ENCODE results near the gene TMEM201. TPM values are rescaled to one million over a fixed set of nuclear protein-coding genes. Genes with fewer than 3 reads are reported as not detected.

TMEM201 gene
- total RNA-seq, 2 donors from 2014 or later = 5.1 to 18.1 TPM

DNA sequence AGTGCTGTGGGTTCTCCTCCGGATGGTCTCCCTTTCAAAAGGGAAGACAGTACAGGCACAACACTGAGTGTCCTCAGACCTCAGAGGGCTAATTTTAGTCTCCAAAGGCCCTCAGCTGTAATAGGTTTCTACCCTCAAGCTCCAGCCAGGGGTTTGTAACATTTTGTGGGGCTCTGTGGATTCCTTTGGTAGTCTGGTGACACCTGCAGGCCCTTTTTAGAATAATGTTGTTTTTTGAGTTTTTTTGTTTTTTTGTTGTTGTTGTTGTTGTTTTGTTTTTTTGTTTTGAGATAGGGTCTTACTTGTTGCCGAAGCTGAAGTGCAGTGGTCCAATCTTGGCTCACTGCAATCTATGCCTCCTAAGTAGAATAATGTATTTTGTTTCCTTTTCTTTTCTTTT lies 15.0 kb upstream of the TMEM201 start:
- H3K4me3 ChIP-seq = no peak overlapping the region
- H3K9me3 ChIP-seq = no peaks in the 10 kb centered on the region
- DNase-seq = no peak
- H3K36me3 ChIP-seq = no peaks in the 10 kb centered on the region
- TF ChIP-seq, protein P1, sequence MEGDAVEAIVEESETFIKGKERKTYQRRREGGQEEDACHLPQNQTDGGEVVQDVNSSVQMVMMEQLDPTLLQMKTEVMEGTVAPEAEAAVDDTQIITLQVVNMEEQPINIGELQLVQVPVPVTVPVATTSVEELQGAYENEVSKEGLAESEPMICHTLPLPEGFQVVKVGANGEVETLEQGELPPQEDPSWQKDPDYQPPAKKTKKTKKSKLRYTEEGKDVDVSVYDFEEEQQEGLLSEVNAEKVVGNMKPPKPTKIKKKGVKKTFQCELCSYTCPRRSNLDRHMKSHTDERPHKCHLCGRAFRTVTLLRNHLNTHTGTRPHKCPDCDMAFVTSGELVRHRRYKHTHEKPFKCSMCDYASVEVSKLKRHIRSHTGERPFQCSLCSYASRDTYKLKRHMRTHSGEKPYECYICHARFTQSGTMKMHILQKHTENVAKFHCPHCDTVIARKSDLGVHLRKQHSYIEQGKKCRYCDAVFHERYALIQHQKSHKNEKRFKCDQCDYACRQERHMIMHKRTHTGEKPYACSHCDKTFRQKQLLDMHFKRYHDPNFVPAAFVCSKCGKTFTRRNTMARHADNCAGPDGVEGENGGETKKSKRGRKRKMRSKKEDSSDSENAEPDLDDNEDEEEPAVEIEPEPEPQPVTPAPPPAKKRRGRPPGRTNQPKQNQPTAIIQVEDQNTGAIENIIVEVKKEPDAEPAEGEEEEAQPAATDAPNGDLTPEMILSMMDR (IDR thresholded peaks at IDR 0.05) = no peak
- no peak overlapping the region for H3K27ac ChIP-seq
- H3K4me1 ChIP-seq = no peaks in the 10 kb centered on the region
- no peaks in the 10 kb centered on the region for H3K27me3 ChIP-seq
- intact Hi-C loops (cut with DNase I) = loop anchor here (5.0 kb wide), 1 partner anchor 76 kb away; no protein-coding TSS in a partner anchor
- no peak overlapping the region for H3K9ac ChIP-seq (ENCODE audit: low read depth in 2 of 2, low read length in 2 of 2)

DNA sequence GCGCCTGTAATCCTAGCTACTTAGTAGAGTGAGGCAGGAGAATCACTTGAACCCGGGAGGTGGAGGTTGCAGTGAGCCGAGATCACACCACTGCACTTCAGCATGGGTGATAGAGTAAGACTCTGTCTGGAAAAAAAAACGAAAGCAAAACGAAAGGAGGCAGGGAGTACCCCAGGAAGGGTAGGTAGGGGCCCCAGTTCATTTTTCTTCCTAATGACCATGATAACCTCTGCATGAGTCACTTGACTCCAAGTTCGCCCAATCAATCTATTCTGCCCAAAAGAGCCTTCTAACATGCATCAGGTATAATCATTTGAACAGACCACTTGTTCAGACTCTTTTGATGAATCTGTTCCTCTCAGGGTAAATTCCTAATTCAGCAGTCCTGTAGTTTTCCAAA lies 13.2 kb upstream of the TMEM201 start:
- Histone ChIP-seq H3K9me3 (no peaks in the 10 kb centered on the region), H3K9ac (ENCODE audit: low read depth in 2 of 2, low read length in 2 of 2) (no peak overlapping the region), H3K4me1 (no peaks in the 10 kb centered on the region), H3K27ac (no peak overlapping the region), H3K4me3 (no peak overlapping the region), H3K36me3 (no peaks in the 10 kb centered on the region), H3K27me3 (no peaks in the 10 kb centered on the region)
- intact Hi-C loops (cut with DNase I) = no loop called here
- no peak for DNase-seq
- TF ChIP-seq, protein P1 (IDR thresholded peaks at IDR 0.05) = no peak

DNA sequence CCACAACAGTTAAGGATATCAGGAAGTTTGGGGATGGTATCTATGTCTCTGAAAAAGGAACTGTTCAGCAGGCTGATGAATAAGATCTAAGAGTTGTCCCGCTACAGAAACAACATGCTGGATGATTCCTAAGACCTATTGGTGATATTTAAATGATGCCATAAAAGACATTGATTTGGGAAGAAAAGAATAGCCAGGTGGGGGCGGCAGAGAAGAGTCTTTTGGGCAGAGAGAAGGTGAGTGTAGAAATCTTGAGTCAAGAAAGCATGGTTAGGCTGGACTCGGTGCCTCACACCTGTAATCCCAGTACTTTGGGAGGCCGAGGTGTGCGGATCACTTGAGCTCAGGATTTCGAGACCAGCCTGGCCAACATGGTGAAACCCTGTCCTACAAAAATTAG lies 11.8 kb upstream of the TMEM201 start:
- Histone ChIP-seq H3K36me3 (no peaks in the 10 kb centered on the region), H3K27ac (no peak overlapping the region), H3K4me3 (no peak overlapping the region), H3K27me3 (no peaks in the 10 kb centered on the region), H3K4me1 (no peaks in the 10 kb centered on the region), H3K9me3 (no peaks in the 10 kb centered on the region), H3K9ac (ENCODE audit: low read depth in 2 of 2, low read length in 2 of 2) (no peak overlapping the region)
- intact Hi-C loops (cut with DNase I) = no loop called here
- TF ChIP-seq, protein P1 (IDR thresholded peaks at IDR 0.05) = no peak
- no peak for DNase-seq

DNA sequence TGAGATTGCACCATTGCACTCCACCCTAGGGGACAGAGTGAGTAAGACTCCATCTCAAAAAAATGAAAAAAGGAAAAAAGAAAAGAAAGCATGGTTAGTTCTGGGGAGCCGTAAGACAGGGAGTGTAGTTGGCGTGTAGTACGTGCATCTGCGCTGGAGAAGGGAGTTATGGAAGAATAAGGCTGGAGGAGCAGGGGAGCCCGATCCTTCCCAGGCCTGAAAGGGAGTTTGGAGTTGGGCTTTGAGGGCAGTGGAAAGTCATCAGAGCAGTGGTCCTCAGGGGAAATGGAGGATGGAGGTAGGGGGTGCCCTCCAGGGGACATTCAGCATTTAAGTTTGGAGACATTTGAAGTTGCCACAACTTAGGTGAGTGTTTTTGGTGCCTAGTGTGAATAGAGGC lies 11.3 kb upstream of the TMEM201 start:
- no peaks in the 10 kb centered on the region for H3K4me1 ChIP-seq
- intact Hi-C loops (cut with DNase I) = no loop called here
- TF ChIP-seq, protein P1 (IDR thresholded peaks at IDR 0.05) = no peak
- H3K27ac ChIP-seq = no peak overlapping the region
- H3K4me3 ChIP-seq = no peak overlapping the region
- H3K9ac ChIP-seq (ENCODE audit: low read depth in 2 of 2, low read length in 2 of 2) = no peak overlapping the region
- no peaks in the 10 kb centered on the region for H3K36me3 ChIP-seq
- H3K9me3 ChIP-seq = no peaks in the 10 kb centered on the region
- DNase-seq = no peak
- H3K27me3 ChIP-seq = no peaks in the 10 kb centered on the region

DNA sequence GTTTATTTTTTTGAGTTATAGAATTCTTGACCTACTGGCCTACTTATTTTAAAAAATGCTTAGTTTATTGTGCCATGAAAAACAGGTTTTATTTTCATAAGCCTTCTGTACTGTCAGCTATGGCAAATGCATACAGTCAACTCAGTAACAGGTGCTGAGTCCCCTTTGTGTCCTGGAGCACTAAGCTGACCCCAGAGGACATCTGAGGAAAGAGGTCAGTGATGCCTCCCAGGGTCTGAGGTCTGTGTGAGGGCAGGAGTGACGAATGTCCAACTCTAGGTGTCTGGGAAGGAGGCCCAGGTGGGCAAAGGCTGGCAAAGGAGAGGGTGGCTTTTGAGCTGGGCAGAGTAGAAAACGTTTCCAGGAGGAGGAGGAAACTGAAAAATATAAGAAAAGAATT lies 7.8 kb upstream of the TMEM201 start:
- no peak overlapping the region for H3K4me3 ChIP-seq
- H3K9ac ChIP-seq (ENCODE audit: low read depth in 2 of 2, low read length in 2 of 2) = no peak overlapping the region
- DNase-seq = no peak
- H3K9me3 ChIP-seq = no peaks in the 10 kb centered on the region
- no peaks in the 10 kb centered on the region for H3K27me3 ChIP-seq
- no peaks in the 10 kb centered on the region for H3K4me1 ChIP-seq
- TF ChIP-seq, protein P1 (IDR thresholded peaks at IDR 0.05) = no peak
- intact Hi-C loops (cut with DNase I) = no loop called here
- no peaks in the 10 kb centered on the region for H3K36me3 ChIP-seq
- no peak overlapping the region for H3K27ac ChIP-seq
